Stomach (tissue), 4 donors: ENCODE data around the gene SLC24A4.

Experiments used
- EP300 ChIP-seq: sonication (generic); formaldehyde crosslinking; IDR thresholded peaks from one replicate; pipeline ENCODE4 v1.6.1; 2017; ENCODE audit warnings: antibody characterized with exemption
- POLR2A ChIP-seq, 4 donors: fragments of 450-650 bp; IDR thresholded peaks; one replicate each; pipeline ENCODE4 v1.6.1; 2016; ENCODE audit warnings: antibody characterized with exemption in 4 of 4, control low read depth in 2 of 4, mild to moderate bottlenecking in 1 of 4, moderate library complexity in 1 of 4
- POLR2AphosphoS5 ChIP-seq, 3 donors: sonication (generic); formaldehyde crosslinking; IDR thresholded peaks; one replicate each; pipeline ENCODE4 v1.6.1; 2016; ENCODE audit warnings: antibody characterized with exemption in 3 of 3
- TF ChIP-seq, protein P1 (sequence below), 7 experiments: fragments of 450-650 bp in 4 of 7; fragments of 200-600 bp in 3 of 7; sonication (generic) in 3 of 7; IDR thresholded peaks; one replicate each; pipeline ENCODE4 v1.5.1; 2016 to 2019; ENCODE audit warnings: antibody characterized with exemption in 7 of 7, control low read depth in 2 of 7, mild to moderate bottlenecking in 1 of 7

- TF ChIP-seq, protein P1, sequence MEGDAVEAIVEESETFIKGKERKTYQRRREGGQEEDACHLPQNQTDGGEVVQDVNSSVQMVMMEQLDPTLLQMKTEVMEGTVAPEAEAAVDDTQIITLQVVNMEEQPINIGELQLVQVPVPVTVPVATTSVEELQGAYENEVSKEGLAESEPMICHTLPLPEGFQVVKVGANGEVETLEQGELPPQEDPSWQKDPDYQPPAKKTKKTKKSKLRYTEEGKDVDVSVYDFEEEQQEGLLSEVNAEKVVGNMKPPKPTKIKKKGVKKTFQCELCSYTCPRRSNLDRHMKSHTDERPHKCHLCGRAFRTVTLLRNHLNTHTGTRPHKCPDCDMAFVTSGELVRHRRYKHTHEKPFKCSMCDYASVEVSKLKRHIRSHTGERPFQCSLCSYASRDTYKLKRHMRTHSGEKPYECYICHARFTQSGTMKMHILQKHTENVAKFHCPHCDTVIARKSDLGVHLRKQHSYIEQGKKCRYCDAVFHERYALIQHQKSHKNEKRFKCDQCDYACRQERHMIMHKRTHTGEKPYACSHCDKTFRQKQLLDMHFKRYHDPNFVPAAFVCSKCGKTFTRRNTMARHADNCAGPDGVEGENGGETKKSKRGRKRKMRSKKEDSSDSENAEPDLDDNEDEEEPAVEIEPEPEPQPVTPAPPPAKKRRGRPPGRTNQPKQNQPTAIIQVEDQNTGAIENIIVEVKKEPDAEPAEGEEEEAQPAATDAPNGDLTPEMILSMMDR (IDR thresholded peaks at IDR 0.05) = no peak
- TF ChIP-seq POLR2A (IDR thresholded peaks at IDR 0.05) = no peak
- TF ChIP-seq EP300 = no peak
- no peak for TF ChIP-seq POLR2AphosphoS5 (IDR thresholded peaks at IDR 0.05)
Observed at GRCh38 chr14:92505826-92506225, 182.9 kb downstream of the SLC24A4 start.
